UCSD-AML1 (cell line): ENCODE results near the gene GPR137B.

Experiments used
- DNase-seq: peaks from one replicate; lab custom pipeline; 2025; ENCODE audit not compliant: unreplicated experiment; lab: John Stamatoyannopoulos, UW

GPR137B gene

DNA sequence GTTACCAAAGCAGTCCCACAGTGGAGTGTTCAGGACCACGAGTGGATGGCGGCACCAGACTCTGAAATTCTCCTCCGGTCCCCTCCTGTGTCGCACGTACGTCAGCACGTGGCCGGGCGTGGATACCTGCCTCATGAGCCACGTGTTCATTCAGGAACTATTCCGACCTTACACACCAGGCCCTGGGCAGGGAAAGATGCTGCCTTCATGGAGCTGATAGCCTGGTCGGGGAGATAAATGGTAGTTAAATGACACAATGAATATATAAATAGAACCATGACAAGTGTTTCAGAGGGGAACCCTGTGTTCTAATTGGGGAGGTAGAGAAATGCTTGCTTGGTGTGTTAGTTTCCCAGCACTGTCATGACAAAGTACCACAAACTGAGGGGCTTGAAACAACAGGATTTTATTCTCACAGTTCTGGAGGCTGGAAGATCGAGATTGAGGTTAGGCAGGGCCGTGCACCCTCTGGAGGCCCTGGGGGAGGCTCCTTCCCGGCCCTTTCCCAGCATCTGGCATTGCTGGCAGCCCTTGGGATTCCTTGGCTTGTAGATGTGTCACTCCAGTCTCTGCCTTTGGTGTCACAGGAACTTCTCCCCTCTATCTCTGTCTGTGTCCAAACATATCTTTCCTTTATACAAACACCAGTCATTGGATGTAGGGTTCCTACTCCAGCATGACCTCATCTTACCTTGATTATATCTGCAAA lies 28.9 kb upstream of the GPR137B start:
- no peak for DNase-seq

DNA sequence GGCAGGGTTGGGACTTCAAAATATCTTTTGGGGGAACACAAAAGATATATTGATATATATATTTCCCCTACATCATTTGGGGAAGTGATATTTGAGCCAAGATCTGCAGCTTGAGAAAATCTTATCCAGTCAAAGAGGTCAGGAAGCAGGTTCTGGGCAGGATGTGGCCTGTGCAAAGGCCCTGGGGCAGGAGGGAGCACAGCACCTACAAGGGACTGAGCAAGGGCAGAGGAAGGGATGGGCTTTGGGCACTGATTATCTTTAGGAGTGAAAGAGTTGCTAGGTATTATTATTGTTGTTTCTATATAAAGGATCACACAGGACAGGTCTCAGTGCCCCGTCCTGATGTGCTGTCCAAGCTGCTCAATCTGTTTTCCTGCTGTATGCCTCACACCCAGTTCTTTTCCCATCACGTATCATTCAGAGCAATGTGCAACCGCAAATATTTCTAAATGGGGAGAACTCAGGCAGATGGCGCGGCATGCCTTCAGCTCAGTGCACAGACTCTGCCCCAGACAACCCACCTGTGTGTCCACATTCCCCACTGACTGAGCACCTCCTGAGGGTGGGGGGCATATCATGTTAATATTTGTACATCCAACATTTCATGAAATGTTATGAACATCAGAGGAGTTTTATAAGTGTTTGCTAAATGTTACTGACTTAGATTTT lies 28.1 kb upstream of the GPR137B start:
- no peak for DNase-seq

DNA sequence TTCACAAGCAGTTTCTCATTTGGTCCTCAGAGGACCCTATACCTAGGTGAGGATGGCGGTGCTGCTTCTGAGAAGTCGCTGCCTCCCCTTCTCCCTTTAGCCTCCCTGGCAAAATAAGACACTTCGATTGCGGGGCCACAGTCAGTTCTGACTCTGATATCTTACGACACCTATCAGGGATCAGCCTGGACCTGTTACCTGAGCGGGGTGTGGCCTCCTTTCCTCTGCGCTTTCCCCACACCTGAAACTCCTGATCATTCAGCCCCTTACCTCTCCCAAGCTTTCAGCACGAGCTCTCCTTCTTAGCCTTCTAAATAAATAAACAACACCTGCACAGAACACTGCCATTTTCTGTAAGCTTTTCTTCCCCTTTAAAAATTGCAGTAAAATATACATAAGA lies 24.6 kb upstream of the GPR137B start:
- no peak for DNase-seq

DNA sequence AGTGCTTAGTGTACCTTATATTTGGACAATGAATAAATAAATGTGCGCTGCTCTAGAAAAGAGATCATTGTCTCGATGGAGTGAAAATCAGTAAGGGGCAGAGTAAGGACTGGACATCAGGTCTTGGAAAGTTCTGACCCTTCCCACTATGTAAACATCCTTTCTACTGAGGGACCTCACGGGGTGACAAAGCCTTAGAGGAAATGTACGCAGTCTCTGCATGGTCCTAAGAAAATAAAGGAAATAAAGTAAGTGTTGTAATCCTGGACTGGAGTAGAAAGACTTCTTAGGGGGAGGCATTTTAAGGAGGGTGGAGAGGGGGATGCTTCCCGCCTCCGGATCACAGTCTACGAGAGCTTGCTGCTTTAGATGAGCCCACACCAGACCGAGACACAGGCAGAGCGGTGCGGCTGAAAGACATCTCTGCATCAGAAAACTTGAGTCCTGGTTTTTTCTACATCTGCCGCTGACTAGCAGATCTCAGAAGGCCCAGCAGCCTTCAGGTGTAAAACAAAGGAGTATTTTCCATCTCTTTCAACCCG lies 22.3 kb upstream of the GPR137B start:
- DNase-seq = no peak

DNA sequence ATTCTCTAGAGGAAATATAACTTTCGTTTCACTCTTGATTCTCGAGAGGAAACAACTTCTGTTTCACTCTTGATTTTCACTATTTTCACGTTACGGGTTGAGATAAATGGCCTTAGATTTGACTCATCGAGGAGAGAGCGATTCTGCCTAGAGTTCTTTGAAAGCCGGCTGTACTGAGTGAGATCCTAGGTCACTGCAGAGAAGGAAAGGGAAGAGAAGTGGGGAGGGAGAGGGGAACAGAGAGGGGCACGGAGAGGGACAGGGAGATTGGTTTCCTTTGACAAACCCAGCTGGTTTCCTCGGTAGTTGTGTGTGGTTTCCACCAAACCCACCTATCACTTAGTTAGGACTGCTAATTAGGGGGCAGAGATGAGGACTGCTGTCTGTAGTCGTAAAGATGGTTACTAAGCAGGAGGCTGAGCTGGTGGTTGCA lies 21.6 kb upstream of the GPR137B start:
- no peak for DNase-seq

DNA sequence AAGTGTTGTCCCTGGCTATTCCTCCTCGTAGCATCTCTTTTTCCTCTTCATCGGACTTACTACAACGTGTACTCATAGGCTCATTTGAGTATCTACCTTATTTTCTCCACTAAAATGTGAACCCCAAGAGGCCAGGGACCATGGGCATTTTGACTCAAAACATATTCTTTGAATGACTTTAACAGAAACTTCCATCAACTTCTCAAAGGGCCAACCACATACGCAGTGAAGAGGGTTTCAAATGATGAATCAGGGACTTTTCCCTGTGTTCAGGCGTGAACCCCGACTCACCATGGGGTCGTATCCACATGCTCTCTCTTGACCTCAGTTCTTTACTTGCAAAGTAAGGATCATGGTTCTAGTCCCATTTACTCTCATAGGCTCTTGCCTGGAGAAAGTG lies 20.2 kb upstream of the GPR137B start:
- no peak for DNase-seq

DNA sequence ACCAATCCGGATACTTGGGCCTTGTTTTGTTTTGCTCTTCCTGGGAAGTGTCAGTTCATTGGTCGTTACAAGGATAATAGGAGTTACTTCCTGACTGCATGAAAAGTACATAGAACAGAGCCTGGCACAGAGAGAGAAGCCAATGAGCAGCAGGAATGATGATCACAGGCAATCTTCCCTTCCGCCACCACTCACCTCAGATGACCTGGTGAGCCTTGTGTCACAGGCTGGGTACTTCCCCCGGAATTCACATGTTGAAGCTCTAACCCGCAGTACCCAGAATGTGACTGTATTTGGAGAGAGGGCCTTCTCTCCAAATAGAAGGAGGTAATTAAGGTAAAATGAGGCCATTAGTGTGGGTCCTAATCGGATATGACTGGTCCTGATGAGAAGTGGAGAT lies 18.8 kb upstream of the GPR137B start:
- no peak for DNase-seq

DNA sequence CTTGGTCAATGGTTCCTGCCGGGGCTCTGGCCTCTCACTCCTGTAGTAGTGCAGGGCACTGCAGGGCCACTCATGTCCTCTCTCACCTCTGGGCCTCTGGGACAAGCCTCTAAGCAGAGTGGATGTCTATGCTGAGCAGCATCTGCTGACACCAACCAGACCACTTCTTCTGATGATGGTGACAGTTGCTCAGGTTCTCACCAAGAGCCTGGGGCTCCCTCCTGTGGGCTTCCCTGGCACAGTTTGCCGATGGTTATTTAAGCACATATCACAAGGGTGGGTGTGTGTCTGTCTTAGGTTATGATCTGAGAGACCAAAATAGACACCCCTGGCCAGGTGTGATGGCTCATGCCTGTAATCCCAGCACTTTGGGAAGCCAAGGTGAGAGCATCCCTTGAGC lies 17.4 kb upstream of the GPR137B start:
- DNase-seq = no peak

DNA sequence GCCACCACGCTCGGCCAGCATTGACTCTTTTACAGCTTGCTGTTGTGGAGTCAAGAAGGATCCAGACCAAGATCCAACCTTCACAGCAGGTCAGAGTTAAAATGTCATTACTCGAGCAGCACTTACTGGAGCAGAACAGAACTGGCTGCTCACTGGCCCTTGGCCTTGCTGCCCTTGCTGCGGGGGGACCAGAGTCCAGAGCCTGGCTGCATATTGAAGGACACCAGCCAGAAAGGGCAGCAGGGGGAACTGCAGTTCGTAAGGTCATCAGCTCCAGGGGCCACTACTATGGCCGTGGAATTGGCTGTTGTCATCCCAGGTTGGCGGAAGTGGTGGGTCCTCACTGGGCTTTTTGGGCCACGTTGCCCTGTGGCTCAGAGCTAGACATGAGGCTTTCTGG lies 15.3 kb upstream of the GPR137B start:
- DNase-seq = no peak

DNA sequence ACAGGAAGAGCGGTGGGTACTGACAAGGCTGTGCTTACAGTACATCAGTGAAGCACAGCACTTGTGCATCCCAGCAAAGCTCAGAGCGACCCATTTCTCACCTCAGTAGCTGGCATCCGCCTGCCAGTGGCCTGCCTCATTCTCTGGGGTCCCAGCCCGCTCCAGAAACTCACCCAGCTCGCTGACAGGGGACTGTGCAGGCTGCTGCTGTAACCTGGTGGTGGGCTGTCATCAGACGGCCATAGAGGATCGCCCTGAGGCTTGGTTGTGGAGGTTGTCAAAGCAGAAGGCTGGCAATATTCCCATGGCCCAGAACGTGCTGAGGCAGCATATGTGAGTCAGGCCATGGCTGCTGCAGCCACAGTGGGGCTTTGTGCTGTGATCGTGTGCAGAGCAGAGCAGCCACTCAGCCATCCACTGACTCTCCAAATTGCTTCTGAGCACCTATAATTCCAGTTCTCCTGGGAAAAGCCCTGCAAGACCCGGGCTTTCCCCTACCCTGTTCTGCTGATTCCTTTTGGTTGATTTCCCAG lies 13.6 kb upstream of the GPR137B start:
- DNase-seq = no peak

DNA sequence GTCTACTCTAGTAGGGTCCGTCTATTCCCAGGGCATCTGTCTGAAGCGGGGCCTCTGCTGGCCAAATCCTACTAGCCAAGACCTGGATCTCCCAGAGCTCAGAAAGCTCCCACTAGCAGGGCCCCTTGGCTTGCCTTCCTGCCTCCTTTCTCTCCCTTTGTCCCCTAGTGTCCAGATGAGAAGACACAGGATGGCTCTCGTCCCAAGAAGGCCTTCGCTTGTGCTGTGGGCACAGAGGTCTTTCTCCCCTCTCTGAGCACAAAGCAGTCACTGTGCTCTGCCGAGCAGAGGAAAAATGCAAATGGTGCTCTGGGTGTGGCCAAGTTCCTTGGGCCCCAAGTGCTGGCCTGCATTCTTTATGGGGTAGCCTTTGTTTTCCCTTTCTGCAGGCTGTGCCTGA lies 13.0 kb upstream of the GPR137B start:
- no peak for DNase-seq

DNA sequence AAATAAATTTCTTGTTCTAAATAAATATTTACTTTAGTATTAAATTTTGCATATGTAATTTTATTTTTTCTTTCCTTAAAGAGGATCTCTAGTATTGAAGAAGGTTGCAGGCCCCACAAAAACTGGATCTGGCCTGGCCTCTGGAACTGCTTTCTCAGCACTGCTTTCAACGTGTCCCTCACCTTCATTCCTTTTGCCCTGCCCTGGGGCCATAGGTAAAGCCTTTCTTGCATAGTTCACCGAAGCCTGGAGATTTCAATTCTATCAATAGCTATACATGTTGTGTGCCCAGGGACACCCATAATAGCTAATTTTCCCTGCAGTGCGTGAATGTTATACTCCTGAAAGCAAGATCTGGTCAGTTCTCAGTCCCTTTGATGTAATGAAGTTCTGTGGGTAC lies 12.0 kb upstream of the GPR137B start:
- no peak for DNase-seq

DNA sequence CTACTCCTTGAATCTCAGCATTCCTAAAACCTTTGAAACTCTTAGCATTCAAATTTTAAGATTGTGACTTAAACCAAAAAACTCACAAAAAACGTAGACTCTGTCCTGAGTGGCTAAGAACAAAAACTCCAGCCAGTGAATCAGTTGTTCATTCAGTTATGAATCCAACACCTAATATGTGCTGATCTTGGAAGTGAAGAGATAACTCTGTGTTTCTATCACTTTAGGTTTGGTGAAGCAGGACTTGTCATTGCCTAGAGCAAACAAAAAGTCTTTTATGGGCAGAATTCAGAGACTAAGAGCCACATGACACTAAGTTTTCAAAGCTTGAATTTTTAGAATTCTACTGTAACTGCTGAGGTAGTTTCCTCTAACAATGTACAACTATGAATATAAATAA lies 10.4 kb upstream of the GPR137B start:
- no peak for DNase-seq

DNA sequence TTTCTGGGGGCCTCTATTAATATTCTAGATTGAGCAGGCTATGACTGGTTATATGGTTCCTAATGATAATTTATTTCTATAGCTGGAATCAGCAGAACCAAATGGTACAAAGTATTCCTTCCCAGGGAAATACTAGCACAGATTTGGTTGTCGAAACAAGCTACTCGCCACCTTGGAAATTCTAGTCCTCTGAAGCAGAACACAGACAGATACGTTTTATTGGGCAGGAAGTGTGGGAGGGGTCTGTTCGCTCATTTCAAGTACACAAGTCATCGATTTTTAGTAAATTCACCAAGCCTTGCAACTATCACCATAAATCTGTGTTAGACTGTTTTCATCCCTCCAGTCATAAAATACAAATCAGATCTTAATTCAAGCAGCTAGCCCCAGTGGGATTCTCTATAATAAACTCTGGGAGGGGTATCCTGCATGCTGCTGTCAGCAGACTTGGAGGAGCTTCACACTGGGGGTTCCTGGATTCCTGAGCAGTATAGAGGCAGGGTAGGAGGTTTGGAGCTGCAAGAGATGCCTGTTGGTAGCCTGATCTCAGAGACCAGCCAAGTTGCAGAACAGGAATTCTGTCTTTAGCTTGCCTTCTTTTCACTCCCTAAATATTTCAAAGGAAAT lies 9.8 kb upstream of the GPR137B start:
- DNase-seq = no peak

DNA sequence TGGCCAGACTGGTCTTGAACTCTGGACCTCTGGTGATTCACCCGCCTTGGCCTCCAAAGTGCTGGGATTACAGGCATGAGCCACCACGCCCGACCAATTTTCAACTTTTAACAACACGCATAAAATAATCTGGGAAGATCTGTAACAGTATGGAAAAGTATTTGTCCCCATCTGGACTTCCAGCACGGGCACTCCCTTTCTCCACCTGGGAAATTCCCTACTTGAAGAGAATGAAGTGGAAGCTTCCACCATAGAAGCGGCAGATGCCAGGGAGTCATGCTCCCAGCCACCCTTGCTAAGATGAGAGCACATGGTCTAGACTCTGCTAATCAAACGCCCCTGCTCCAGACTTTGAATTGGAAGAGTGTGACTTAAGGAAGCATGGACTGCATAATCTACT lies 9.0 kb upstream of the GPR137B start:
- no peak for DNase-seq

DNA sequence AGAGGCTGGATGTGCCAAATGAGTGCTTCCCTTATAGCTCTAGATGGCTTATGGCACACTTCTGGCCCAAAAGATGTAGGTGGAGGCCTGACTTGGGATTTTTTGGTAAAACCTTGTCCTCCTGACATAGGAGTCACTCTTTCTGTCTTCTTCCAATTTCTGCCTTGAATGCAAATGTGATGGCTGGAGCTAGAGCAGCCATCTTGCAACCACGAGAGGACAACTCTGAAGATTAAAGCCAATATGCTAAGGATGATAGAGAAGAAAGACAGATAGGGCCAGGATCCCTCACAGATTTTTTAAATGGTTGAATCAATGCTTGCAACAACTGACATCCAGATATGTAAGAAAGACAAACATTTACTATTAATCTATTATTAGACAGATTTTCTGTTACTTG lies 8.5 kb upstream of the GPR137B start:
- DNase-seq = no peak

DNA sequence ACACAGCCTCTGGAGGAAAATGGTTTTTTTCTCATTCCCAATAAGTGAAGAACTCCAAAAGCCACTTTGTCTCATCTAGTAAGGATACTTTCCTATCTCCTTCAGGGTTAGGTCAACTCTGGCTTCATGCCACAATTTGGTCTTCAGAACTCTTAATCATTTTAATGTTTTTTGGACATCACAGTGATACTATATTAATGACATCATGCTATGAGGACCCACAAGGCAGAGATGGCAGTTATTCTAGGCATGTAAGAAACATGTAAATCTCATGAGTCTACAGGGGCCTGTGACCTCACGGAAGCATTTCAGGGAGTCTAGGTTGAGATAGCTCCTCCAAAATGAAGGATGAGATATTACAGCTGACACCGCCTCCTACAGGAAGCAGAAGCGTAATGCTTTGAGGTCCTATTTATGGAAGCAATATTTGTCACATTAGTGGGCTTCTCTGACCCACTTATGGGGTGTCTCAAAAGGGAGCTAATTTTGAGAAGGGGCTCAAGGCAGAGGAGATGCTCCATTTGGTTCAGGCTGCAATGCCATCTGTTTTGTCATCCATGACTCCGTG lies 5.0 kb upstream of the GPR137B start:
- DNase-seq = no peak

DNA sequence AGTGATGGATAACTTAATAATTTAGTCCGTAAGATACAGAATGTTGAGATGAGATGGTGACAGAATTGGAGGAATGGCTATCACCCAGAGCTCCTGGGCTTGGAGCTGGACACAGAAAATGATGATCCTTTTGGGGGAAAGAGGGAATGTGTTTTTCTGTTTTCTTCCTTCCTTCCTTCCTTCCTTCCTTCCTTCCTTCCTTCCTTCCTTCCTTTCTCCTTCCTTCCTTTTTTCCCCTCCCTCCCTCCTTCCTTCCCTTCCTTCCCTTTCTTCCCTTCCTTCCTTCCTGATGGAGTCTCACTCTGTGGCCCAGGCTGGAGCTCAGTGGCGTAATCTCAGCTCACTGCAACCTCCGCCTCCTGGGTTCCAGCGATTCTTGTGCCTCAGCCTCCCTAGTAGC lies 2.8 kb upstream of the GPR137B start:
- DNase-seq = no peak

DNA sequence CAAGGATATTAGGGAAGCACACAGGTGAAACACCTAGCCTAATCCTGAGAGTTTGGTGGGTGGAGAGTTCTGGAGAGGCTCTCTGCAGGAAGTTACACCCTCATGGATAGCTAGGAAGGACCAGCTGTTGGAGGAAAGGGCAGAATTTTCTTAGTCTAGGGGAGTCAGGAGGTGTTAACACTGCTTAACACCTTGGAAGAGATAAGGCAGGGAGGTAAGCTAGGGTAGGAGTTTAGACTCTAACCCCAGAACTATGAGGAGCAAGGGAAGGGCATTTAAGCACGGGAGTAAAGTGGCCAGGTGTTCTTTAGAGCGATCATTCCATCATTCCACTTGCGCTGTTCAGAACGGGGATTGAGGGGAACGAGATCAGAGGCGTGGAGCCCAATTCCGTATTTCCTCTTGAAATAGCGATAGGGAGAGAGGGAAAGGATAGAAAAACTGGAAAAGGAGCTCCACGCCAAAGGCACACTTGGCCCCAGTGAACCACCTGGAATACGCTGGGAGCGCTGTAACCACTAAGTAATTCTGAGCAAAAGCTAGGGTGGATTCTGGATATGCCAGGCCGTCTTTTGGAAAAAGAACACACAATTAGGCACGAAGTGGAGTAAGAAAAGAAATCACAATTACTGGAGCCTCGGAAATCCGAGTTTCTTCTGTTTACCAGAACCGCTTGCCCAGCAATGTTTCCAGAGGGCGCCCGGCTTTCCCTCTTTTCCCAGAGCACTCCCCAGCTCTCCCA lies 1.5 kb upstream of the GPR137B start:
- DNase-seq = no peak

DNA sequence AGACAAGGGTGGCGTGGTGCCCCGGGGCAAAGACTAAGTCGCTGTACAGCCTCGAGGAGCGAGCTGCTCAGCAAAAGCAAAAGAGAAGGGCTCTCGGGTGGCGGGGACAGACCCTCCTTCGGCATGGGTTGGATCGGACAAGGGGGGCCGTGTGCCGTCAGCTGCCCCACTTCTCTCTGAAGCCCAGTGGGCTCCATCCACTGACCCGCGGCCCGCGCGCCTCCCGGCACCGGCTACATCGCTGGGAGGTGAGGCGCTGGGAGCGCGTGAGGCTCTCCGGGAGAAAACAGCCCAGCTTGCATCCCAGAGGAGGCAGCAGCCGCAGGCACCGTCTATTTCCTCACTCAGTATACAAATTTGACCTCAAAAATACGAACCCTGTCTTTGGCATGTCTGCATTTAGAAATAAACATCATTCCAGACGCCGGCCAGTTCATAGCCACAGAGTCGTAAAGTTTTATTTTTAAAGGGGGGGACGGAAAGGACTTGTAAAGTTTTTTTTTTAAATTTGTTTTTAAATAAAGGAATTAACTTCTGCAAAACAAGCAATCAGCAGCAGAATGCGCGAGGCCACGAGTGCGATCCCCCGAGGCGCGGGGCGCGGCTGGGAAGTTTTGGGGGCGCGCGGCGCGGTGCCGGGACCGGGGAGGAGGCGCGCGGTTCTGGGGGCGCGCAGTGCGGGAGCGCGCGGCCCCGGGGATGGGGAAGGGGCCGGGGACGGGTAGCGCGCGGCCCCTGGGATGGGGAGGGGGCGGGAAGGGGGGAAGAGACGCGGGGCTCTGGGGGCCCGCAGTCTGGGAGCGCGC lies 689 bp upstream of the GPR137B start:
- DNase-seq = no peak
